ENCODE measurements around the gene IMMP2L. TPM values are rescaled to one million over a fixed set of nuclear protein-coding genes. Genes with fewer than 3 reads are reported as not detected.

Gene IMMP2L
- total and polyA plus RNA-seq, 2 of the 8 experiments (the other 6 are each of a cell fraction or from before 2014, with no cell fraction given), result 2.3 to 10.1 TPM

DNA sequence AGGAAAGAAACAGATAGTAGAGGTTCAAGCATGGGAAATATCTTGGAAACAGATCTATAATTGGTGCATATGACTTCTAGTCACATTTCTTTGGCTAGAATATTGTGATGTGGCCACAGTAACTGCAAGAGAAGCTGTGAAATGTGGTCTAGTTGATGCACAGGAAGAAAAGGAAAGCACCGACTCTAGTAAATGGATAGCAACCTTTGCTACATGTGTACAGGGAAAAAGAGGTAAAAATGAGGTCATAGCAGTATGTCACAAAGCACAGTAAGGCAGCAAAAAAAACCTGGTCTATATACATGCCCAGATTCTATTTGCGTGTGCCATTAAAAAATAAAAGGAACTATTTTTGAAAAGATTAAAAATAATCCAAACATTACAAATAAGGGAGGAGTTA is 573.9 kb downstream of the IMMP2L start:
- WGBS, 2 experiments (ENCODE audit: extremely low coverage in 1 of 2, insufficient coverage in 1 of 2, insufficient read length in 1 of 2, insufficient replicate concordance in 2 of 2, low coverage in 1 of 2, low lambda C conversion rate in 2 of 2, missing lambda C conversion rate in 1 of 2), result 94% methylated on average over 2 of the region's 2 CpGs; no CpG with 5 or more reads in 1 of the 2 experiments

More for the DNA sequence above, 573.9 kb downstream of the IMMP2L start:
- no peak overlapping the region for H2AK5ac ChIP-seq (ENCODE audit: low read depth, low read length)
- H3K23me2 ChIP-seq (ENCODE audit: low read depth, low read length), result no peaks in the 10 kb centered on the region
- H3K4me3 ChIP-seq (ENCODE audit: extremely low read depth in 1 of 4, insufficient read depth in 2 of 4, low read depth in 3 of 4, low read length in 4 of 4), result no peak overlapping the region
- no peak overlapping the region for H3K27ac ChIP-seq (ENCODE audit: low read depth, low read length)
- H4K91ac ChIP-seq (replicated peaks; ENCODE audit: insufficient read length, low read length), result no peak overlapping the region
- no peak overlapping the region for H3K9ac ChIP-seq (replicated peaks in 1 of 4; ENCODE audit: extremely low read depth in 1 of 4, low read depth in 3 of 4, low read length in 3 of 4)
- H3K18ac ChIP-seq (ENCODE audit: extremely low read depth, low read length), result no peak overlapping the region
- H3K4me1 ChIP-seq (replicated peaks in 1 of 4; ENCODE audit: control insufficient read depth in 3 of 4, insufficient read depth in 4 of 4, low read length in 3 of 4), result no peaks in the 10 kb centered on the region
- H4K8ac ChIP-seq (ENCODE audit: extremely low read depth, insufficient read depth, low read length), result no peak overlapping the region
- H3K9me3 ChIP-seq (ENCODE audit: insufficient read depth in 2 of 2, low read depth in 1 of 2, low read length in 1 of 2), result no peaks in the 10 kb centered on the region
- no peak overlapping the region for H2BK20ac ChIP-seq (ENCODE audit: low read length)
- no peaks in the 10 kb centered on the region for H3K27me3 ChIP-seq (replicated peaks in 1 of 4; ENCODE audit: control insufficient read depth in 3 of 4, extremely low read depth in 1 of 4, insufficient read depth in 3 of 4, low read length in 3 of 4)
- ChIA-PET CTCF (ENCODE audit: partially characterized antibody) (interaction anchor here (1.3 kb wide), 1 partner anchor 121 kb away, joined by 3 read pairs; no protein-coding TSS in a partner anchor), POLR2A (ENCODE audit: partially characterized antibody) (no interaction called here)
- H2BK120ac ChIP-seq (replicated peaks; ENCODE audit: low read depth, low read length), result no peak overlapping the region
- H3K23ac ChIP-seq (ENCODE audit: insufficient read length), result no peak overlapping the region
- no peak overlapping the region for H2BK5ac ChIP-seq (ENCODE audit: low read depth, low read length)
- H3K14ac ChIP-seq (ENCODE audit: insufficient read length), result no peak overlapping the region
- H3K79me1 ChIP-seq (ENCODE audit: low read depth, low read length), result no peaks in the 10 kb centered on the region
- no peak overlapping the region for H3K4me2 ChIP-seq (ENCODE audit: insufficient read depth in 1 of 2, low read depth in 2 of 2, low read length in 2 of 2)
- H3K36me3 ChIP-seq (ENCODE audit: control insufficient read depth in 2 of 4, insufficient read depth in 4 of 4, low read length in 3 of 4), result no peaks in the 10 kb centered on the region
- no peak overlapping the region for H2BK12ac ChIP-seq (ENCODE audit: low read depth, low read length)
- H3K4ac ChIP-seq (replicated peaks; ENCODE audit: insufficient read length, low read depth, low read length), result no peak overlapping the region
- FAIRE-seq, result no peak
- no peaks in the 10 kb centered on the region for H3K79me2 ChIP-seq (ENCODE audit: control insufficient read depth in 1 of 2, insufficient read depth in 2 of 2, low read length in 2 of 2)
- no peak overlapping the region for H2AFZ ChIP-seq (ENCODE audit: low read length)
- H4K20me1 ChIP-seq (replicated peaks in 1 of 2; ENCODE audit: control insufficient read depth in 1 of 2, insufficient read depth in 2 of 2, low read length in 2 of 2), result no peaks in the 10 kb centered on the region
- H4K5ac ChIP-seq (ENCODE audit: insufficient read length, low read depth, low read length), result no peak overlapping the region
- no peak overlapping the region for H2BK15ac ChIP-seq (ENCODE audit: low read length)
- TF ChIP-seq EP300 (IDR thresholded peaks at IDR 0.05; ENCODE audit: borderline replicate concordance in 1 of 2, low read depth in 2 of 2, low read length in 2 of 2) (no peak), POU5F1 (IDR thresholded peaks at IDR 0.05; ENCODE audit: low read depth, low read length) (no peak)
- H3K56ac ChIP-seq (replicated peaks; ENCODE audit: insufficient read length, low read depth, low read length), result no peak overlapping the region
- no peak for DNase-seq (ENCODE audit: low read depth in 1 of 2, low spot score in 2 of 2)

Data from H1 (cell line).